Measurements from ENCODE around the gene ELP4. TPM values are rescaled to one million over a fixed set of nuclear protein-coding genes. Genes with fewer than 3 reads are reported as not detected.
A peak's percentile ranks its signal among the peaks of the same experiment; 100 is the strongest.

ELP4 gene
- total RNA-seq, 1 experiment from 2014 or later = 15.2 TPM

GRCh38 chr11:31818425-31818755 lies 308.8 kb downstream of the ELP4 start:
- Histone ChIP-seq H3K23ac (ENCODE audit: insufficient read length, low read depth, low read length) (no peak overlapping the region), H2AFZ (ENCODE audit: low read length) (no peak overlapping the region), H2BK120ac (ENCODE audit: low read depth, low read length, poor library complexity, severe bottlenecking) (no peak overlapping the region), H2BK12ac (ENCODE audit: insufficient read length, low read depth, low read length) (no peak overlapping the region), H3K9ac (ENCODE audit: extremely low read depth, insufficient read length, low read length) (no peak overlapping the region), H3K4ac (ENCODE audit: low read depth, low read length) (no peak overlapping the region), H2BK15ac (ENCODE audit: low read depth, low read length) (no peak overlapping the region), H4K91ac (ENCODE audit: insufficient read length, low read depth, low read length) (no peak overlapping the region), H3K56ac (ENCODE audit: insufficient read length, low read depth, low read length) (no peak overlapping the region), H3T11ph (ENCODE audit: low read length) (no peak overlapping the region), H2BK5ac (ENCODE audit: insufficient read length, low read length) (no peak overlapping the region), H3K79me1 (ENCODE audit: insufficient read depth, low read depth, low read length, poor library complexity, severe bottlenecking) (no peaks in the 10 kb centered on the region), H3K79me2 (ENCODE audit: insufficient read depth, low read length) (no peaks in the 10 kb centered on the region), H3K4me1 (ENCODE audit: insufficient read depth, low read length) (no peaks in the 10 kb centered on the region; the same call in 1 of the 2 replicates), H3K18ac (ENCODE audit: insufficient read length, low read depth, low read length) (no peak overlapping the region), H4K8ac (replicated peaks; ENCODE audit: insufficient read length, low read depth, low read length) (no peak overlapping the region), H3K27me3 (ENCODE audit: insufficient read depth, low read length) (peaks cover 94% of the 10 kb centered on the region), H3K23me2 (ENCODE audit: insufficient read length, low read depth, low read length, poor library complexity, severe bottlenecking) (peaks cover 28% of the 10 kb centered on the region), H2AK5ac (ENCODE audit: insufficient read length, low read length) (no peak overlapping the region), H3K4me2 (ENCODE audit: insufficient read depth, insufficient read length, low read length) (peak overlapping the region; percentile 69), H3K9me3 (ENCODE audit: control insufficient read depth, low read depth, low read length) (no peaks in the 10 kb centered on the region), H3K14ac (ENCODE audit: insufficient read depth, low read length) (no peak overlapping the region), H3K27ac (ENCODE audit: insufficient read length, low read depth, low read length) (no peak overlapping the region), H2BK20ac (ENCODE audit: low read depth, low read length, poor library complexity, severe bottlenecking) (no peak overlapping the region), H4K5ac (ENCODE audit: insufficient read length, low read depth, low read length) (no peak overlapping the region), H4K20me1 (ENCODE audit: control insufficient read depth, insufficient read depth, insufficient read length) (peaks cover 3% of the 10 kb centered on the region)
- peaks cover 39 to 71% of the 10 kb centered on the region in 2 experiments for H3K4me1 Mint-ChIP-seq
- H3K4me3 Mint-ChIP-seq = peak overlapping the region; percentile 36 to 80; a peak in 4 of 5 replicates
- no peaks in the 10 kb centered on the region; a peak in 1 of 7 replicates for H3K36me3 Mint-ChIP-seq (ENCODE audit: insufficient read depth in 1 of 3, low read depth in 3 of 3)
- peaks cover 100% of the 10 kb centered on the region for H3K27me3 Mint-ChIP-seq (ENCODE audit: low read depth)
- H3K27ac Mint-ChIP-seq = no peak overlapping the region
- no CpG with 5 or more reads among the region's 9 CpGs for WGBS (ENCODE audit: extremely low coverage, insufficient read length, low lambda C conversion rate)
- TF ChIP-seq CTCF (conservative IDR thresholded peaks at IDR 0.05) = no peak
- peaks cover 0 to 8% of the 10 kb centered on the region in 2 experiments; a peak in 2 of 5 replicates for H3K9me3 Mint-ChIP-seq
- DNase-seq = no peak

Data from H9 (cell line).